Cardiac muscle cell (in vitro differentiated cells and primary cell): ENCODE measurements around the gene IGF2BP2. TPM values are rescaled to one million over a fixed set of nuclear protein-coding genes. Genes with fewer than 3 reads are reported as not detected.
A peak's percentile ranks its signal among the peaks of the same experiment; 100 is the strongest.

Experiments used
- DNase-seq, 2 donors: peaks; one replicate each; pipeline versions ENCODE4 v3.0.0 to v3.0.0-alpha.2; 2010 to 2017; ENCODE audit warnings: low read depth in 1 of 2, low spot score in 1 of 2
- H3K27ac ChIP-seq: fragments of 200-600 bp; sonication (generic); 2 replicates; pipeline ENCODE4 v1.5.1; 2016
- H3K27me3 ChIP-seq: fragments of 200-600 bp; sonication (generic); 2 replicates; pipeline ENCODE4 v1.6.0; 2016; ENCODE audit warnings: control low read depth
- H3K36me3 ChIP-seq: fragments of 200-600 bp; sonication (generic); 2 replicates; pipeline ENCODE4 v1.5.1; 2016; ENCODE audit warnings: control low read depth
- H3K4me1 ChIP-seq: fragments of 200-600 bp; sonication (generic); 2 replicates; pipeline ENCODE4 v1.8.1; 2017; ENCODE audit warnings: low read depth, mild to moderate bottlenecking, mixed run types
- H3K4me3 ChIP-seq: fragments of 200-600 bp; sonication (generic); 2 replicates; pipeline ENCODE4 v1.5.1; 2016; ENCODE audit warnings: mild to moderate bottlenecking
- H3K9me3 ChIP-seq: fragments of 200-600 bp; sonication (generic); 2 replicates; pipeline ENCODE4 v1.5.1; 2017; ENCODE audit warnings: low read depth, mild to moderate bottlenecking, control low read depth
- polyA plus RNA-seq: library from polyadenylated mRNA; unstranded; fragments of >200 nt; fragmentation: Nextera tagmentation; extraction: Ambion mirVana; gene quantifications from 2 replicates; pipeline ENCODE4 v1.2.1, GENCODE V29; 2016
- total RNA-seq: library from RNA; depleted of rRNA; stranded (reverse); fragments of >200 nt; gene quantifications from 2 replicates; pipeline ENCODE4 v1.2.3, GENCODE V29; 2016
- TF ChIP-seq, protein P1 (sequence below): IDR thresholded peaks from 2 replicates; pipeline ENCODE4 v1.5.1; 2012; ENCODE audit warnings: low read depth, mild to moderate bottlenecking, low read length

Gene IGF2BP2
- total and polyA plus RNA-seq, 2 experiments from 2014 or later: 119 to 129 TPM

DNA sequence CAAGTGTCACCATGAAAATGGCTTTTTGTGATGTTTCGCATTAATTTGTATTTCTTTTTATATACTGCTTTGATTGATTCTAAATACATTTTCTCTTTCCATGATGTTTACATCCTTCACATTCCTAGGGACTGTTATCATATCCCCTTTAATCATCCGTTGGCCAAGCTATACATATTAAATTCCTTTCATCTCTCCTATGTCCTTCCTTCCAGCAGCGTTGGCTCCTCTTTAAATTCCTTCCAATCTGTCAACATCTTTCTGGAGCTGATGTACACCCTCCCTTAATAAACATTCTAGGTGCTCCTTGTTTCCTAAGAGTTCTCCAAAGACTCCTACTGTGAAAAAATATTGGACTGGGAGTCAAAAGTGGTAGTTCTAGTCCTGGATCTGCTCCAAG lies 87.8 kb downstream of the IGF2BP2 start:
- peak in 1 of 2 donors; percentile 55 for DNase-seq
- TF ChIP-seq, protein P1, sequence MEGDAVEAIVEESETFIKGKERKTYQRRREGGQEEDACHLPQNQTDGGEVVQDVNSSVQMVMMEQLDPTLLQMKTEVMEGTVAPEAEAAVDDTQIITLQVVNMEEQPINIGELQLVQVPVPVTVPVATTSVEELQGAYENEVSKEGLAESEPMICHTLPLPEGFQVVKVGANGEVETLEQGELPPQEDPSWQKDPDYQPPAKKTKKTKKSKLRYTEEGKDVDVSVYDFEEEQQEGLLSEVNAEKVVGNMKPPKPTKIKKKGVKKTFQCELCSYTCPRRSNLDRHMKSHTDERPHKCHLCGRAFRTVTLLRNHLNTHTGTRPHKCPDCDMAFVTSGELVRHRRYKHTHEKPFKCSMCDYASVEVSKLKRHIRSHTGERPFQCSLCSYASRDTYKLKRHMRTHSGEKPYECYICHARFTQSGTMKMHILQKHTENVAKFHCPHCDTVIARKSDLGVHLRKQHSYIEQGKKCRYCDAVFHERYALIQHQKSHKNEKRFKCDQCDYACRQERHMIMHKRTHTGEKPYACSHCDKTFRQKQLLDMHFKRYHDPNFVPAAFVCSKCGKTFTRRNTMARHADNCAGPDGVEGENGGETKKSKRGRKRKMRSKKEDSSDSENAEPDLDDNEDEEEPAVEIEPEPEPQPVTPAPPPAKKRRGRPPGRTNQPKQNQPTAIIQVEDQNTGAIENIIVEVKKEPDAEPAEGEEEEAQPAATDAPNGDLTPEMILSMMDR: no peak
- peak overlapping the region; percentile 56 for H3K27ac ChIP-seq
- H3K27me3 ChIP-seq: no peaks in the 10 kb centered on the region
- H3K4me1 ChIP-seq: peaks cover 31% of the 10 kb centered on the region
- no peaks in the 10 kb centered on the region for H3K36me3 ChIP-seq
- H3K4me3 ChIP-seq: no peak overlapping the region
- no peaks in the 10 kb centered on the region for H3K9me3 ChIP-seq

DNA sequence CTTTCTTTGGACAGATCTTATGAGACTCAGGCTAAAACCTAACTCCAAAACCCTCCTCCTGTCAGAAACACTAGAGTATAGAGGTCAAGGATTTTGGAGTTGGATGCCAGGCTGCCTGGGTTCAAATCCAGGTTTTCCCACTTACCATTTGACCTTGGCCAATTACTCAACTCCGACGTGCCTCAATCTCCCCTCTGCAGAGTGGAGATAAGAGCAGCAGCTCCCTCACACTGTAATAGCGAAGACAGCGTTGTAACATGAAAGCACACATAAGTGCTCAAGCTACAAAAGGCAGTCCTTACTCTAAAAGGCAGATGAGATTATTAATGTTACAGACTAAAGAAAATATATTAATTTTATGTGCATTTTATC lies 90.1 kb downstream of the IGF2BP2 start:
- TF ChIP-seq, protein P1: no peak
- no peaks in the 10 kb centered on the region for H3K27me3 ChIP-seq
- H3K27ac ChIP-seq: peak overlapping the region; percentile 55
- H3K4me3 ChIP-seq: no peak overlapping the region
- no peaks in the 10 kb centered on the region for H3K9me3 ChIP-seq
- H3K36me3 ChIP-seq: no peaks in the 10 kb centered on the region
- no peak for DNase-seq
- peaks cover 27% of the 10 kb centered on the region for H3K4me1 ChIP-seq

DNA sequence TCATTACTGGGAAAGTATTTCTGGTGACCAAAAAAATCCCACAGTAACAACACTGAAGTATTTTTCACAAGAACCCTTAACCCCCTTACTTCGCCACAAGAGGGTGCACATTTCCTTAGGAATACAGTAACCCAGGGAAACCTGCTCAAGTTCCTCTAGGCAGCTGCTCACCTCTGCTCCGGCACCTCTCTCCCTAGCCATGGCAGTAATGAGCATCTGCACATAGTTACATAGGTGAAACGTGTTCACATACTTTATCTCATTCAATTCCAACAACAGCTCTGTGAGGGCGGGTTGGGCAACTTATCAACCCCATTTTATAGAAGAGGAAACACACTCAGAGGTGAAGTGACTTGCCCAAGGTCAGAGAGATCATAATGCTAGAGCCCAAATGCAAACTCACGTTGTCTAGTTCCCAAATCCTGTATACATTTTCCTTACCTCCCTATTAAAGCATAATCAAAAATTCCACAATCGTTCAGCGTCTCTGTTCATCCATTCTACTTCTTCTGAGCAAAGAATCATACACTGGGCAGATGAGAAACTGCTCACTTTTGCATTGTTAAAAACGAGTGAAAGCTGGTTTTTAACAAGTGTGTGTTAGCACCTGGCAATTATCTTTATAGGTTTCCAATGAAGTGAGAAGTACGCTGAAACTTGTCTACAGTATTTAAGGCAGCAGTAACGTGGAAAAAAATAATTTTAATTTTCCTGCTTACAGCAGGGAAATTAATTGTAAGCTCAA lies 90.7 kb downstream of the IGF2BP2 start:
- DNase-seq: peak; percentile 78 to 88
- Histone ChIP-seq H3K27ac (peak overlapping the region; percentile 55), H3K36me3 (no peaks in the 10 kb centered on the region), H3K27me3 (no peaks in the 10 kb centered on the region), H3K9me3 (no peaks in the 10 kb centered on the region), H3K4me1 (peaks cover 27% of the 10 kb centered on the region), H3K4me3 (no peak overlapping the region)
- TF ChIP-seq, protein P1: peak; percentile 70

DNA sequence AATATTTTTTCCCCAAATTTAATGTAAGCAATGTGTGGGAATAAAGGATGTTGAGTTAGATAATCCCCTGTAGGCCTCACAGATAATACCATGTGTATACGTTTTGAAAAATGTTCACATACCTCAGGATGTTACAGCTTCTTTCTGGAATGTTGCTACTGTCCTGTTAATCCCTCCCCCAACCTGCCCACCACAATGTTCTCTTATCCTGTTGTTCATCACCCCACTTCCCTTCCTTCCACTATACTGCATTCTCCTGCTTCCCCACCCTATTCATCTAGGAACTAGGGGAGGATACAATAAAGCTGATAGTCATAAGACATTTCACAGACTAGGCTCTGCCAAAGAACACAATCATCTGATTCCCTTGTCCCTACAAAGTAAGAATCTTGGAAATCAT lies 92.1 kb downstream of the IGF2BP2 start:
- H3K9me3 ChIP-seq: no peaks in the 10 kb centered on the region
- H3K4me1 ChIP-seq: peaks cover 27% of the 10 kb centered on the region
- H3K27ac ChIP-seq: peak overlapping the region; percentile 83
- TF ChIP-seq, protein P1: no peak
- DNase-seq: peak in 1 of 2 donors; percentile 79
- no peak overlapping the region for H3K4me3 ChIP-seq
- H3K27me3 ChIP-seq: no peaks in the 10 kb centered on the region
- no peaks in the 10 kb centered on the region for H3K36me3 ChIP-seq

DNA sequence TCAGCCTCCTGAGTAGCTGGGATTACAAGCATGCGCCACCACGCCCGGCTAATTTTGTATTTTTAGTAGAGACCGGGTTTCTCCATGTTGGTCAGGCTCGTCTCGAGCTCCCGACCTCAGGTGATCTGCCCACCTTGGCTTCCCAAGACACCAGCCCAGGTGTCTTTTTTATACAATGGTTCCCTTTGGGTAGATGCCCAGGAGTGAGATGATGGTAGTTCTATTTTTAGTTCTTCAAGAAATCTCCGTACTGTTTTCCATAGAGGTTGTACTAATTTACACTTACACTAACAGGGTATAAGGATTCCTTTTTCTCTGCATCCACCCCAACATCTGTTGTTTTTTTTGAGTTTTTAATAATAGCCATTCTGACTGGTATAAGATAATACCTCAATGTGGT lies 94.3 kb downstream of the IGF2BP2 start:
- TF ChIP-seq, protein P1: no peak
- Histone ChIP-seq H3K4me1 (peaks cover 16% of the 10 kb centered on the region), H3K27me3 (no peaks in the 10 kb centered on the region), H3K27ac (no peak overlapping the region), H3K36me3 (no peaks in the 10 kb centered on the region), H3K9me3 (no peaks in the 10 kb centered on the region), H3K4me3 (no peak overlapping the region)
- no peak for DNase-seq
